BLaER1 treated with 17β-estradiol and CSF1 and Interleukin-3, amounts not matched to agents 10 nM and 100 nM (cell line): ENCODE measurements around the gene CRIM1.
A peak's percentile ranks its signal among the peaks of the same experiment; 100 is the strongest.
"Not testable (repeated sequence)": the region's sequence is repeated elsewhere in the genome, so short reads cannot be mapped to it uniquely, and the experiment has no call there.

Source experiments
- H3K27ac ChIP-seq, 11 experiments: shearing (Covaris generic); formaldehyde crosslinking; 2 replicates each; pipeline ENCODE4 v1.8.1; 2022
- H3K27me3 ChIP-seq, 11 experiments: shearing (Covaris generic); formaldehyde crosslinking; 2 replicates each; pipeline ENCODE4 v1.8.1; 2022
- H3K36me3 ChIP-seq, 11 experiments: shearing (Covaris generic); formaldehyde crosslinking; 2 replicates each; pipeline ENCODE4 v1.8.1; 2022
- H3K4me1 ChIP-seq, 10 experiments: shearing (Covaris generic); formaldehyde crosslinking; 2 replicates each; pipeline ENCODE4 v1.8.1; 2022
- H3K4me2 ChIP-seq, 11 experiments: shearing (Covaris generic); formaldehyde crosslinking; 2 replicates each; pipeline ENCODE4 v1.8.1; 2022
- H3K4me3 ChIP-seq, 10 experiments: shearing (Covaris generic); formaldehyde crosslinking; 2 replicates each; pipeline ENCODE4 v1.8.1; 2022
- H3K9ac ChIP-seq, 11 experiments: shearing (Covaris generic); formaldehyde crosslinking; 2 replicates each; pipeline ENCODE4 v1.8.1; 2022
- H3K9me3 ChIP-seq, 11 experiments: shearing (Covaris generic); formaldehyde crosslinking; replicated peaks in 1 of 11; 2 replicates each; pipeline ENCODE4 v1.8.1; 2022
- H4K20me1 ChIP-seq, 11 experiments: shearing (Covaris generic); formaldehyde crosslinking; 2 replicates each; pipeline ENCODE4 v1.8.1; 2022
- Cebpa-rat ChIP-seq, 11 experiments: shearing (Covaris generic); IDR thresholded peaks; 2 replicates each; pipeline ENCODE4 v1.8.1; 2022

CRIM1 gene, protein sequence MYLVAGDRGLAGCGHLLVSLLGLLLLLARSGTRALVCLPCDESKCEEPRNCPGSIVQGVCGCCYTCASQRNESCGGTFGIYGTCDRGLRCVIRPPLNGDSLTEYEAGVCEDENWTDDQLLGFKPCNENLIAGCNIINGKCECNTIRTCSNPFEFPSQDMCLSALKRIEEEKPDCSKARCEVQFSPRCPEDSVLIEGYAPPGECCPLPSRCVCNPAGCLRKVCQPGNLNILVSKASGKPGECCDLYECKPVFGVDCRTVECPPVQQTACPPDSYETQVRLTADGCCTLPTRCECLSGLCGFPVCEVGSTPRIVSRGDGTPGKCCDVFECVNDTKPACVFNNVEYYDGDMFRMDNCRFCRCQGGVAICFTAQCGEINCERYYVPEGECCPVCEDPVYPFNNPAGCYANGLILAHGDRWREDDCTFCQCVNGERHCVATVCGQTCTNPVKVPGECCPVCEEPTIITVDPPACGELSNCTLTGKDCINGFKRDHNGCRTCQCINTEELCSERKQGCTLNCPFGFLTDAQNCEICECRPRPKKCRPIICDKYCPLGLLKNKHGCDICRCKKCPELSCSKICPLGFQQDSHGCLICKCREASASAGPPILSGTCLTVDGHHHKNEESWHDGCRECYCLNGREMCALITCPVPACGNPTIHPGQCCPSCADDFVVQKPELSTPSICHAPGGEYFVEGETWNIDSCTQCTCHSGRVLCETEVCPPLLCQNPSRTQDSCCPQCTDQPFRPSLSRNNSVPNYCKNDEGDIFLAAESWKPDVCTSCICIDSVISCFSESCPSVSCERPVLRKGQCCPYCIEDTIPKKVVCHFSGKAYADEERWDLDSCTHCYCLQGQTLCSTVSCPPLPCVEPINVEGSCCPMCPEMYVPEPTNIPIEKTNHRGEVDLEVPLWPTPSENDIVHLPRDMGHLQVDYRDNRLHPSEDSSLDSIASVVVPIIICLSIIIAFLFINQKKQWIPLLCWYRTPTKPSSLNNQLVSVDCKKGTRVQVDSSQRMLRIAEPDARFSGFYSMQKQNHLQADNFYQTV

GRCh38 chr2:36355151-36355889 lies at the start of gene CRIM1:
Gene CRIM1, plus strand, starts transcription at chr2:36355778. Its CDS starts 515 bp downstream, at chr2:36356293.
- TF ChIP-seq Cebpa-rat (IDR thresholded peaks at IDR 0.05): no peak
- H3K9ac ChIP-seq: peak within 1 kb of the TSS; percentile 78 to 93 (median 86)
- H3K27ac ChIP-seq: peak within 1 kb of the TSS in 10 of 11 experiments; percentile 54 to 92 (median 87); a peak in 21 of 22 replicates
- peak within 1 kb of the TSS; percentile 71 to 93 (median 84) for H3K4me3 ChIP-seq
- H3K27me3 ChIP-seq: peaks cover 0 to 9% (median 6%) of the 10 kb centered on the region in 11 experiments; a peak in 9 of 22 replicates
- no peaks in the 10 kb centered on the region for H3K9me3 ChIP-seq
- H3K4me1 ChIP-seq: peaks cover 34 to 65% (median 40%) of the 10 kb centered on the region in 10 experiments
- H3K4me2 ChIP-seq: peak within 1 kb of the TSS; percentile 76 to 100 (median 98)
- H3K36me3 ChIP-seq: no peaks in the 10 kb centered on the region
- peaks cover 0 to 45% (median 26%) of the 10 kb centered on the region in 11 experiments; a peak in 18 of 22 replicates for H4K20me1 ChIP-seq

- Histone ChIP-seq H3K9me3 (no peaks in the 10 kb centered on the region), H3K4me2 (no peak overlapping the region), H3K36me3 (no peaks in the 10 kb centered on the region), H3K4me1 (no peaks in the 10 kb centered on the region), H3K9ac (no peak overlapping the region), H3K27me3 (no peaks in the 10 kb centered on the region), H3K4me3 (no peak overlapping the region), H3K27ac (no peak overlapping the region), H4K20me1 (no peaks in the 10 kb centered on the region)
- TF ChIP-seq Cebpa-rat (IDR thresholded peaks at IDR 0.05): no peak
These were observed 48.1 kb upstream of the CRIM1 start for GRCh38 chr2:36307441-36307840.

- H3K36me3 ChIP-seq, H3K4me3 ChIP-seq, H3K4me1 ChIP-seq, H4K20me1 ChIP-seq, H3K27ac ChIP-seq, H3K27me3 ChIP-seq, H3K9me3 ChIP-seq, H3K4me2 ChIP-seq, H3K9ac ChIP-seq: not testable (repeated sequence)
These were observed 45.1 kb upstream of the CRIM1 start for GRCh38 chr2:36310444-36310843.

- no peak overlapping the region for H3K4me3 ChIP-seq
- H3K27ac ChIP-seq: no peak overlapping the region
- H3K27me3 ChIP-seq: no peaks in the 10 kb centered on the region
- no peaks in the 10 kb centered on the region for H4K20me1 ChIP-seq
- no peaks in the 10 kb centered on the region for H3K4me1 ChIP-seq
- no peak for TF ChIP-seq Cebpa-rat (IDR thresholded peaks at IDR 0.05)
- H3K9me3 ChIP-seq: peaks cover 3 to 23% (median 13%) of the 10 kb centered on the region in 11 experiments; a peak in 17 of 22 replicates
- no peaks in the 10 kb centered on the region for H3K36me3 ChIP-seq
- H3K9ac ChIP-seq: no peak overlapping the region
- H3K4me2 ChIP-seq: no peak overlapping the region
These were observed 37.0 kb upstream of the CRIM1 start for GRCh38 chr2:36318547-36318946.

GRCh38 chr2:36322108-36322507 lies 33.5 kb upstream of the CRIM1 start:
- Histone ChIP-seq H3K27ac (no peak overlapping the region), H4K20me1 (no peaks in the 10 kb centered on the region), H3K4me1 (no peaks in the 10 kb centered on the region), H3K4me2 (no peak overlapping the region), H3K27me3 (no peaks in the 10 kb centered on the region), H3K9me3 (peaks cover 0 to 12% (median 9%) of the 10 kb centered on the region in 11 experiments; a peak in 15 of 22 replicates), H3K36me3 (no peaks in the 10 kb centered on the region), H3K9ac (no peak overlapping the region), H3K4me3 (no peak overlapping the region)
- no peak for TF ChIP-seq Cebpa-rat (IDR thresholded peaks at IDR 0.05)

GRCh38 chr2:36326286-36326685 lies 29.3 kb upstream of the CRIM1 start:
- no peak overlapping the region for H3K27ac ChIP-seq
- H4K20me1 ChIP-seq: no peaks in the 10 kb centered on the region
- no peaks in the 10 kb centered on the region for H3K36me3 ChIP-seq
- H3K27me3 ChIP-seq: no peaks in the 10 kb centered on the region
- no peak for TF ChIP-seq Cebpa-rat (IDR thresholded peaks at IDR 0.05)
- no peak overlapping the region for H3K9ac ChIP-seq
- no peak overlapping the region for H3K4me3 ChIP-seq
- H3K9me3 ChIP-seq: peaks cover 0 to 12% (median 9%) of the 10 kb centered on the region in 11 experiments; a peak in 15 of 22 replicates
- H3K4me2 ChIP-seq: no peak overlapping the region
- H3K4me1 ChIP-seq: no peaks in the 10 kb centered on the region

GRCh38 chr2:36329251-36329650 lies 26.3 kb upstream of the CRIM1 start:
- no peaks in the 10 kb centered on the region for H3K27me3 ChIP-seq
- no peak overlapping the region for H3K4me2 ChIP-seq

DNA sequence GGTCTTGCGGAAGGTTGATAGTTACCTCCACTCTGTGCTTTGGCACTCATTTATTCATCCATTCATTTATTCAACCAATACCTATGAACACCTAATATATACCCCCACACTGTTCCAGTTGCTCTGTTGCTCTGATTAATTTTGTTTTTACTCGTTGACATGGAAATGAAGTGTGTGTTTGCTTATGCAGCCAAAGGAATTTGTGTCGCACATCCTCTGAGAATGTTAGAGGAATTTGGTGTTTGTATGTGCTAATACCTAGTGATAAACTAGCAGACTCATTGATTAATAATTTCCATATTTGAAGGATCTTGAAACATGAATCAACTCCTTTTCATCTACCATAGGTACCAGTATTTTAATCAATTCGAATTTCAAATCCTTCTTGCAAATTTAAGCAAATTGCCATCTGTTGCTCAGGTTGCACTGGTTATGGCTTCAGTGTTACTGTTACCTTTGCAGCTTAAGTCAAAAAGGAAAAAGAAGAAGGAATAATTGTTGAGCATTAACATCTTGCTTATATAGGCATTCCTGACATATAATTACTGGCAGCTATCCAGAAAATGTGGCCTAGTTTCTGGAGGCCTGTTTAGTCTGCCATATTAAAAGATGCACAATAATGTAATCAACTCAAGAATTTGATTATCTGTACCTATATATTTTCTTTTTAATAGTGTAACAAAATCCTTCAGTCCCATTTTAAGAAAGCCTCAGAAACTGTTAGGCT lies 25.7 kb upstream of the CRIM1 start:
- Histone ChIP-seq H3K27ac (no peak overlapping the region), H3K36me3 (no peaks in the 10 kb centered on the region), H3K27me3 (no peaks in the 10 kb centered on the region), H3K4me2 (no peak overlapping the region), H3K9me3 (no peaks in the 10 kb centered on the region), H3K4me1 (no peaks in the 10 kb centered on the region), H3K9ac (no peak overlapping the region), H3K4me3 (no peak overlapping the region), H4K20me1 (no peaks in the 10 kb centered on the region)
- TF ChIP-seq Cebpa-rat (IDR thresholded peaks at IDR 0.05): no peak

More at GRCh38 chr2:36329251-36329650, 26.3 kb upstream of the CRIM1 start:
- H3K4me1 ChIP-seq: no peaks in the 10 kb centered on the region
- H4K20me1 ChIP-seq: no peaks in the 10 kb centered on the region
- no peak for TF ChIP-seq Cebpa-rat (IDR thresholded peaks at IDR 0.05)
- no peak overlapping the region for H3K4me3 ChIP-seq
- H3K9me3 ChIP-seq: peaks cover 0 to 4% (median under 1%) of the 10 kb centered on the region in 11 experiments; a peak in 6 of 22 replicates
- H3K27ac ChIP-seq: no peak overlapping the region
- H3K36me3 ChIP-seq: no peaks in the 10 kb centered on the region
- H3K9ac ChIP-seq: no peak overlapping the region
